ENCODE measurements around the gene MSANTD1. TPM values are rescaled to one million over a fixed set of nuclear protein-coding genes. Genes with fewer than 3 reads are reported as not detected.

Gene MSANTD1
- total RNA-seq, 2 donors from 2014 or later, result not detected

GRCh38 chr4:3252480-3252828, 3.5 kb downstream of the MSANTD1 start:
- no peak for DNase-seq (ENCODE audit: low spot score)
- no peaks in the 10 kb centered on the region for H3K9me3 ChIP-seq
- no peak overlapping the region for H3K27ac ChIP-seq
- TF ChIP-seq CTCF (IDR thresholded peaks at IDR 0.05), result no peak
- H3K4me3 ChIP-seq, result no peak overlapping the region
- H3K36me3 ChIP-seq, result no peaks in the 10 kb centered on the region
- no peaks in the 10 kb centered on the region for H3K27me3 ChIP-seq
- H3K4me1 ChIP-seq, result no peaks in the 10 kb centered on the region

GRCh38 chr4:3252831-3253641, 4.1 kb downstream of the MSANTD1 start:
- H3K4me3 ChIP-seq, result no peak overlapping the region
- no peak overlapping the region for H3K27ac ChIP-seq
- DNase-seq (ENCODE audit: low spot score), result no peak
- no peaks in the 10 kb centered on the region for H3K9me3 ChIP-seq
- no peaks in the 10 kb centered on the region for H3K27me3 ChIP-seq
- TF ChIP-seq CTCF (IDR thresholded peaks at IDR 0.05), result no peak
- no peaks in the 10 kb centered on the region for H3K36me3 ChIP-seq
- H3K4me1 ChIP-seq, result no peaks in the 10 kb centered on the region

DNA sequence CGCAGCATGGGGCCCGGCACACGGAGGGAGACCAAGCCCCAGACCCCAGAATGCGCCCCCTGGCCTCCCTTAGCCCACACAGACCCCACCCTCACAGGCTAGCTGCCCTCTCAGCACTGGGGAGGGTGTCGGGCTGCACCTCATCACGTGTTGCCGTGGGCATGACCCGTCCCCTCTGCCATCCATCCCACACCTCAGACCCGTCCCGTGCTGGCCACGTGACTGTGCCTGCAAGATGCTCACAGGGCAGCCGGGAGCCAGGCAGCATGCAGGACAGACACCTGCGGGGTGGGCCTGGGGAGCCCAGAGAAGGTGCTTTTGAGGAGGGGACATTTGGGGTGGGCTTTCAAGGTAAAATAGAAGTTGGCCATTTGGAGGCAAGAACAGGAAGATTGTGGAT, 4.8 kb downstream of the MSANTD1 start:
- Histone ChIP-seq H3K9me3 (no peaks in the 10 kb centered on the region), H3K27me3 (no peaks in the 10 kb centered on the region), H3K27ac (no peak overlapping the region), H3K4me1 (no peaks in the 10 kb centered on the region), H3K4me3 (no peak overlapping the region), H3K36me3 (no peaks in the 10 kb centered on the region)
- no peak for DNase-seq (ENCODE audit: low spot score)
- no peak for TF ChIP-seq CTCF (IDR thresholded peaks at IDR 0.05)

- DNase-seq (ENCODE audit: low spot score), result no peak
- Histone ChIP-seq H3K36me3 (no peaks in the 10 kb centered on the region), H3K9me3 (no peaks in the 10 kb centered on the region), H3K4me1 (no peaks in the 10 kb centered on the region), H3K27ac (no peak overlapping the region), H3K4me3 (no peak overlapping the region), H3K27me3 (no peaks in the 10 kb centered on the region)
- no peak for TF ChIP-seq CTCF (IDR thresholded peaks at IDR 0.05)
Observed at GRCh38 chr4:3254302-3255131, 5.6 kb downstream of the MSANTD1 start.

GRCh38 chr4:3255611-3256186, 6.7 kb downstream of the MSANTD1 start:
- Histone ChIP-seq H3K27ac (no peak overlapping the region), H3K4me3 (no peak overlapping the region), H3K36me3 (no peaks in the 10 kb centered on the region), H3K9me3 (no peaks in the 10 kb centered on the region), H3K27me3 (no peaks in the 10 kb centered on the region), H3K4me1 (no peaks in the 10 kb centered on the region)
- no peak for TF ChIP-seq CTCF (IDR thresholded peaks at IDR 0.05)
- no peak for DNase-seq (ENCODE audit: low spot score)

Measured in right atrium auricular region (tissue), 2 donors.